CD4-positive, CD25-positive, alpha-beta regulatory T cell (primary cell): ENCODE results near the gene TOMM22. TPM values are rescaled to one million over a fixed set of nuclear protein-coding genes. Genes with fewer than 3 reads are reported as not detected.

Experiments used
- ATAC-seq, 2 donors: fragments of 150-1000 bp; cut with Tn5 transposase; one replicate each; pipeline ENCODE4 v1.10.0; 2021; ENCODE audit warnings: low read depth in 2 of 2, moderate number of reproducible peaks in 2 of 2, moderate library complexity in 1 of 2
- DNase-seq, 3 donors: peaks; one replicate each; pipeline versions ENCODE4 v3.0.0 to v3.0.0-alpha.2; 2012 to 2022; ENCODE audit warnings: mixed read lengths in 1 of 3
- H3K27ac ChIP-seq: one replicate; pipeline ENCODE4 v1.7.0; 2013; ENCODE audit warnings: mild to moderate bottlenecking, low read length; ENCODE audit not compliant: insufficient read depth, poor library complexity, severe bottlenecking
- H3K27me3 ChIP-seq: one replicate; pipeline ENCODE4 v1.7.0; 2013; ENCODE audit warnings: low read length; ENCODE audit not compliant: control insufficient read depth, insufficient read depth
- H3K36me3 ChIP-seq: one replicate; pipeline ENCODE4 v1.7.0; 2013; ENCODE audit warnings: mild to moderate bottlenecking, low read length, moderate library complexity; ENCODE audit not compliant: control insufficient read depth, insufficient read depth
- H3K4me1 ChIP-seq: 2 replicates; pipeline ENCODE4 v1.7.0; 2013; ENCODE audit warnings: mild to moderate bottlenecking, low read length; ENCODE audit not compliant: insufficient read depth, control insufficient read depth, poor library complexity, severe bottlenecking
- H3K4me3 ChIP-seq: one replicate; pipeline ENCODE4 v1.7.0; 2013; ENCODE audit warnings: low read depth, mild to moderate bottlenecking, low read length, moderate library complexity
- H3K9me3 ChIP-seq, 2 experiments: 1 replicate in 1 of 2; 2 replicates in 1 of 2; pipeline ENCODE4 v1.7.0; 2013; ENCODE audit warnings: low read length in 2 of 2, mild to moderate bottlenecking in 1 of 2, moderate library complexity in 1 of 2; ENCODE audit not compliant: control insufficient read depth in 2 of 2
- H3K27ac Mint-ChIP-seq, 3 donors: one replicate each; pipeline ENCODE4 v1.8.0; 2020 to 2022; ENCODE audit warnings: mild to moderate bottlenecking in 3 of 3, mixed read lengths in 3 of 3, moderate library complexity in 2 of 3
- H3K27me3 Mint-ChIP-seq: one replicate; pipeline ENCODE4 v1.8.0; 2022; ENCODE audit warnings: mild to moderate bottlenecking, mixed read lengths
- H3K36me3 Mint-ChIP-seq: one replicate; pipeline ENCODE4 v1.8.0; 2020; ENCODE audit warnings: mixed read lengths
- H3K4me1 Mint-ChIP-seq, 4 donors: one replicate each; pipeline ENCODE4 v1.8.0; 2020 to 2022; ENCODE audit warnings: mixed read lengths in 4 of 4, mild to moderate bottlenecking in 1 of 4
- H3K4me3 Mint-ChIP-seq, 4 donors: one replicate each; pipeline ENCODE4 v1.8.0; 2020 to 2022; ENCODE audit warnings: mild to moderate bottlenecking in 4 of 4, mixed read lengths in 4 of 4, moderate library complexity in 3 of 4
- H3K9me3 Mint-ChIP-seq, 7 donors: one replicate each; pipeline ENCODE4 v1.8.0; 2020 to 2022; ENCODE audit warnings: mixed read lengths in 7 of 7, mild to moderate bottlenecking in 3 of 7, moderate library complexity in 2 of 7
- polyA plus RNA-seq, 4 donors: library from polyadenylated mRNA; unstranded; fragments of 300-500 nt; fragmentation: Illumina TruSeq; gene quantifications; one replicate each; pipeline ENCODE4 v1.2.3, GENCODE V29; 2021
- total RNA-seq: library from RNA; stranded (reverse); gene quantifications from one replicate; pipeline ENCODE4 v1.2.3, GENCODE V29; 2022

The TOMM22 gene
- total and polyA plus RNA-seq, 5 donors from 2014 or later: 58.4 to 72.7 (median 63.5) TPM

GRCh38 chr22:38700789-38701628 lies 19.3 kb downstream of the TOMM22 start, which contains the start of gene JOSD1:
JOSD1 (minus strand) TSS chr22:38700943; CDS start chr22:38699987, 956 bp downstream.
- peaks cover 5% of the 10 kb centered on the region for H3K36me3 Mint-ChIP-seq
- H3K4me1 ChIP-seq: peaks cover 66% of the 10 kb centered on the region

GRCh38 chr22:38704654-38705234 lies 23.0 kb downstream of the TOMM22 start:
- ATAC-seq: no peak
- peak overlapping the region; percentile 90 for H3K4me3 ChIP-seq

More at GRCh38 chr22:38700789-38701628, 19.3 kb downstream of the TOMM22 start, which contains the start of gene JOSD1:
- Mint-ChIP-seq H3K9me3 (no peaks in the 10 kb centered on the region), H3K27ac (peak within 1 kb of the TSS; percentile 99 to 100 (median 99)), H3K4me3 (peak within 1 kb of the TSS; percentile 94 to 98 (median 97)), H3K27me3 (peaks cover 4% of the 10 kb centered on the region), H3K4me1 (peaks cover 31 to 66% (median 43%) of the 10 kb centered on the region in 4 donors)
- no peaks in the 10 kb centered on the region for H3K36me3 ChIP-seq
- ATAC-seq (peak; percentile 27 to 35), DNase-seq (peak; percentile 97 to 99 (median 98))
- H3K27ac ChIP-seq: peak within 1 kb of the TSS; percentile 97
- peak within 1 kb of the TSS; percentile 90 for H3K4me3 ChIP-seq
- H3K9me3 ChIP-seq: no peaks in the 10 kb centered on the region
- H3K27me3 ChIP-seq: no peaks in the 10 kb centered on the region

GRCh38 chr22:38705235-38706100 lies 23.7 kb downstream of the TOMM22 start, which contains the start of gene GTPBP1:
GTPBP1 (plus strand) TSS chr22:38705944; CDS start chr22:38705956, 12 bp downstream.
- H3K4me3 ChIP-seq: peak within 1 kb of the TSS; percentile 96
- Mint-ChIP-seq H3K4me3 (peak within 1 kb of the TSS; percentile 92 to 94 (median 94)), H3K4me1 (peaks cover 8 to 63% (median 40%) of the 10 kb centered on the region in 4 donors), H3K27ac (peak within 1 kb of the TSS; percentile 93 to 99 (median 98)), H3K27me3 (peaks cover 4% of the 10 kb centered on the region), H3K9me3 (no peaks in the 10 kb centered on the region), H3K36me3 (no peaks in the 10 kb centered on the region)
- peaks cover 56% of the 10 kb centered on the region for H3K4me1 ChIP-seq
- H3K27ac ChIP-seq: peak within 1 kb of the TSS; percentile 87
- H3K27me3 ChIP-seq: no peaks in the 10 kb centered on the region
- H3K36me3 ChIP-seq: peaks cover 12% of the 10 kb centered on the region
- no peaks in the 10 kb centered on the region for H3K9me3 ChIP-seq
- DNase-seq (peak; percentile 97 to 100 (median 99)), ATAC-seq (peak; percentile 80 to 84)

More at GRCh38 chr22:38704654-38705234, 23.0 kb downstream of the TOMM22 start:
- Histone ChIP-seq H3K27ac (peak overlapping the region; percentile 87), H3K27me3 (no peaks in the 10 kb centered on the region), H3K36me3 (peaks cover 5% of the 10 kb centered on the region), H3K4me1 (peaks cover 59% of the 10 kb centered on the region), H3K9me3 (no peaks in the 10 kb centered on the region)
- Mint-ChIP-seq H3K27me3 (peaks cover 4% of the 10 kb centered on the region), H3K36me3 (no peaks in the 10 kb centered on the region), H3K4me3 (peak overlapping the region; percentile 80 to 92 (median 84)), H3K27ac (peak overlapping the region; percentile 93 to 99 (median 98)), H3K9me3 (no peaks in the 10 kb centered on the region), H3K4me1 (peaks cover 9 to 62% (median 37%) of the 10 kb centered on the region in 4 donors)
- peak in 1 of 3 donors; percentile 31 for DNase-seq

GRCh38 chr22:38706101-38706900 lies 24.5 kb downstream of the TOMM22 start:
- peak in 2 of 3 donors; percentile 25 to 46 for DNase-seq
- peak overlapping the region; percentile 96 for H3K4me3 ChIP-seq
- H3K9me3 Mint-ChIP-seq: no peaks in the 10 kb centered on the region
- H3K36me3 ChIP-seq: peaks cover 20% of the 10 kb centered on the region
- peaks cover 3% of the 10 kb centered on the region for H3K27me3 Mint-ChIP-seq
- peaks cover 11 to 70% (median 48%) of the 10 kb centered on the region in 4 donors for H3K4me1 Mint-ChIP-seq
- no peaks in the 10 kb centered on the region for H3K27me3 ChIP-seq
- peak overlapping the region; percentile 92 to 94 (median 94) for H3K4me3 Mint-ChIP-seq
- peak overlapping the region; percentile 90 to 96 (median 93) for H3K27ac Mint-ChIP-seq
- ATAC-seq: no peak
- peaks cover 52% of the 10 kb centered on the region for H3K4me1 ChIP-seq
- H3K27ac ChIP-seq: peak overlapping the region; percentile 87
- H3K36me3 Mint-ChIP-seq: no peaks in the 10 kb centered on the region
- no peaks in the 10 kb centered on the region for H3K9me3 ChIP-seq

GRCh38 chr22:38706901-38707195 lies 25.1 kb downstream of the TOMM22 start:
- Histone ChIP-seq H3K4me3 (peak overlapping the region; percentile 96), H3K4me1 (peaks cover 47% of the 10 kb centered on the region)
- H3K4me1 Mint-ChIP-seq: peaks cover 12 to 66% (median 47%) of the 10 kb centered on the region in 4 donors

GRCh38 chr22:38707346-38707745 lies 25.6 kb downstream of the TOMM22 start:
- ATAC-seq (no peak), DNase-seq (no peak)
- Mint-ChIP-seq H3K27ac (peak overlapping the region; percentile 80 to 96 (median 93)), H3K36me3 (peaks cover 4% of the 10 kb centered on the region), H3K9me3 (no peaks in the 10 kb centered on the region), H3K27me3 (no peaks in the 10 kb centered on the region), H3K4me1 (peaks cover 12 to 71% (median 51%) of the 10 kb centered on the region in 4 donors), H3K4me3 (peak overlapping the region; percentile 92 to 94 (median 94))
- peaks cover 42% of the 10 kb centered on the region for H3K4me1 ChIP-seq
- H3K27me3 ChIP-seq: no peaks in the 10 kb centered on the region
- peak overlapping the region; percentile 36 for H3K27ac ChIP-seq
- no peaks in the 10 kb centered on the region for H3K9me3 ChIP-seq
- peak overlapping the region; percentile 96 for H3K4me3 ChIP-seq
- H3K36me3 ChIP-seq: peaks cover 27% of the 10 kb centered on the region

More at GRCh38 chr22:38706901-38707195, 25.1 kb downstream of the TOMM22 start:
- H3K27me3 ChIP-seq: no peaks in the 10 kb centered on the region
- Mint-ChIP-seq H3K4me3 (peak overlapping the region; percentile 92 to 94 (median 94)), H3K36me3 (no peaks in the 10 kb centered on the region), H3K9me3 (no peaks in the 10 kb centered on the region), H3K27ac (peak overlapping the region; percentile 90 to 96 (median 93)), H3K27me3 (no peaks in the 10 kb centered on the region)
- peak overlapping the region; percentile 87 for H3K27ac ChIP-seq
- DNase-seq: no peak
- H3K9me3 ChIP-seq: no peaks in the 10 kb centered on the region
- ATAC-seq: no peak
- H3K36me3 ChIP-seq: peaks cover 22% of the 10 kb centered on the region
